Upper lobe of left lung (tissue), 4 donors: ENCODE data around the gene GRIPAP1.

Experiments used
- EP300 ChIP-seq, 4 donors: sonication (generic); formaldehyde crosslinking; IDR thresholded peaks; one replicate each; pipeline ENCODE4 v1.5.1; 2017; ENCODE audit warnings: antibody characterized with exemption in 4 of 4, control low read depth in 2 of 4
- POLR2A ChIP-seq, 4 donors: fragments of 450-650 bp; IDR thresholded peaks; one replicate each; pipeline ENCODE4 v1.5.1; 2016 to 2017; ENCODE audit warnings: antibody characterized with exemption in 4 of 4, mild to moderate bottlenecking in 2 of 4
- POLR2AphosphoS5 ChIP-seq, 2 donors: sonication (generic); formaldehyde crosslinking; IDR thresholded peaks; one replicate each; pipeline ENCODE4 v1.5.1; 2017; ENCODE audit warnings: antibody characterized with exemption in 2 of 2
- TF ChIP-seq, protein P1 (sequence below), 6 experiments: fragments of 450-650 bp in 4 of 6; fragments of 200-600 bp in 2 of 6; sonication (generic) in 2 of 6; IDR thresholded peaks; one replicate each; pipeline ENCODE4 v1.5.1; 2016 to 2019; ENCODE audit warnings: antibody characterized with exemption in 6 of 6

DNA sequence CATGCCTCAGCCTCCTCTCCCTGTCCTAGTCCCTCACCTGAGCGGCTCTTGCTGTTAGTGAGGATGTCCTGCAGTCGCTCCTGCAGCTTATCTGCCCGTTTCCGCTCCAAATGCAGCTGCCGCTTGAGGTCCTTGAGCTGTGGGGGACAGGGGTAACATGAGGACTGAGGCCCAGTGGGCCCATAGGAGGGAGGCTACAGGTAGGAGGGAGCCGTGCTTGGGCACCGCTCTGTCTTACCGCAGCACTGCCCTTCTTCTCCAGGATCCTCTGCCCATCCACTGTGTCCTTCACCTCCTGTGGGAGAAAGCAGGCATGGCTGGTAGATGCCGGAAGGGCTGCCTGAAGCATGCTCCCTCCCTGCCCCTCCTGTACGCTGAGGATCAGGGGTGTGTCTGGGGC is 20.9 kb downstream of the GRIPAP1 start:
- TF ChIP-seq, protein P1, sequence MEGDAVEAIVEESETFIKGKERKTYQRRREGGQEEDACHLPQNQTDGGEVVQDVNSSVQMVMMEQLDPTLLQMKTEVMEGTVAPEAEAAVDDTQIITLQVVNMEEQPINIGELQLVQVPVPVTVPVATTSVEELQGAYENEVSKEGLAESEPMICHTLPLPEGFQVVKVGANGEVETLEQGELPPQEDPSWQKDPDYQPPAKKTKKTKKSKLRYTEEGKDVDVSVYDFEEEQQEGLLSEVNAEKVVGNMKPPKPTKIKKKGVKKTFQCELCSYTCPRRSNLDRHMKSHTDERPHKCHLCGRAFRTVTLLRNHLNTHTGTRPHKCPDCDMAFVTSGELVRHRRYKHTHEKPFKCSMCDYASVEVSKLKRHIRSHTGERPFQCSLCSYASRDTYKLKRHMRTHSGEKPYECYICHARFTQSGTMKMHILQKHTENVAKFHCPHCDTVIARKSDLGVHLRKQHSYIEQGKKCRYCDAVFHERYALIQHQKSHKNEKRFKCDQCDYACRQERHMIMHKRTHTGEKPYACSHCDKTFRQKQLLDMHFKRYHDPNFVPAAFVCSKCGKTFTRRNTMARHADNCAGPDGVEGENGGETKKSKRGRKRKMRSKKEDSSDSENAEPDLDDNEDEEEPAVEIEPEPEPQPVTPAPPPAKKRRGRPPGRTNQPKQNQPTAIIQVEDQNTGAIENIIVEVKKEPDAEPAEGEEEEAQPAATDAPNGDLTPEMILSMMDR (IDR thresholded peaks at IDR 0.05), result no peak
- TF ChIP-seq EP300 (IDR thresholded peaks at IDR 0.05) (no peak), POLR2A (IDR thresholded peaks at IDR 0.05) (no peak), POLR2AphosphoS5 (IDR thresholded peaks at IDR 0.05) (no peak)
